Left kidney (tissue), 2 donors: ENCODE measurements around the gene SCARF1. TPM values are rescaled to one million over a fixed set of nuclear protein-coding genes. Genes with fewer than 3 reads are reported as not detected.
A peak's percentile ranks its signal among the peaks of the same experiment; 100 is the strongest.

Experiments used
- DNase-seq: peaks from one replicate; pipeline ENCODE4 v3.0.0-alpha.2; 2013
- polyA plus RNA-seq: library from polyadenylated mRNA; unstranded; fragments of 120-200 nt; gene quantifications from one replicate; pipeline ENCODE4 v1.2.1, GENCODE V29; 2013; ENCODE audit not compliant: insufficient read length

SCARF1 gene
- polyA plus RNA-seq, 1 donor, result 6.3 TPM

DNA sequence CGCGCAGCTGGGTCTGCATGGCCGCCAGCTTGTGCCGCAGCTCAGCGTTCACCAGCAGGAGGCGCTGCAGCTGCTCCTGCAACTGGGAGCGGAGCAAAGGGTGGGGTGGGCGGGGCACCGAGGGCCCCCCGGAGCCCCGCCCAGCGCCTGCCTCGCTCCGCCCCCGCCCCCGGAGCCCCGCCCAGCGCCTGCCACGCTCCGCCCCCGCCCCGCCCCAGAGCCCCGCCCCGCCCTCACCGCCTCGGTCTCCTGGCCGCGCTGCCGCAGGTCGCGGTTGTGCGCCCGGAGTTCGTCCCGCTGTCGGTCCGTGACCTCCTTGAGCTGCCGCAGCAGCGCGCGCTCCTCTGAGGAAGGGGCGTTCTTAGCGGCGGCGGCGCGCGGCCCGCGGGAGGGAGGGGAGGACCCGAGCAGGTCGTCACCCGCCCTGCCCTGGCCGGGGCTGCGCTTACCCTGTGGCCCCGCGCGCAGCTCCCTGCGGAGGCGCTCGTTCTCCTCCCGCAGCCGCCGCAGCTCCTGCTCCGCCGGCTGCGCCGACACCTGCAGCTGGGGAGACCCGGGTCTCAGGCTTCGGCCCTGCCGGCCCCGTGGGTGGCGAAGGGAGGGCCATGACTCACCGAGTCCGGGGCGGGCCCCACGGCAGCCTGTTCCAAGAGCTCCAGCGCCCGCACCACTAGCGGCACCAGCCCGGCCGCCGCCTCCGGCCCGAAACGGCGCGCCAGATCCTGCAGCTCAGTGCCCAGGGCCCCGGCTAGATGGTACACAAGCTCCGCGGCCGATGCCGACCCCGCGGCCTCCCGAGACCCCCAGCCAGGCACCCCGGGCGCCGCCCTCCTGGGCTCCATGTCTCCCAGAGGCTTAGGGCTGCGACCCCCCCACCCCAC, 3.7 kb upstream of the SCARF1 start:
- DNase-seq, result peak; percentile 92

DNA sequence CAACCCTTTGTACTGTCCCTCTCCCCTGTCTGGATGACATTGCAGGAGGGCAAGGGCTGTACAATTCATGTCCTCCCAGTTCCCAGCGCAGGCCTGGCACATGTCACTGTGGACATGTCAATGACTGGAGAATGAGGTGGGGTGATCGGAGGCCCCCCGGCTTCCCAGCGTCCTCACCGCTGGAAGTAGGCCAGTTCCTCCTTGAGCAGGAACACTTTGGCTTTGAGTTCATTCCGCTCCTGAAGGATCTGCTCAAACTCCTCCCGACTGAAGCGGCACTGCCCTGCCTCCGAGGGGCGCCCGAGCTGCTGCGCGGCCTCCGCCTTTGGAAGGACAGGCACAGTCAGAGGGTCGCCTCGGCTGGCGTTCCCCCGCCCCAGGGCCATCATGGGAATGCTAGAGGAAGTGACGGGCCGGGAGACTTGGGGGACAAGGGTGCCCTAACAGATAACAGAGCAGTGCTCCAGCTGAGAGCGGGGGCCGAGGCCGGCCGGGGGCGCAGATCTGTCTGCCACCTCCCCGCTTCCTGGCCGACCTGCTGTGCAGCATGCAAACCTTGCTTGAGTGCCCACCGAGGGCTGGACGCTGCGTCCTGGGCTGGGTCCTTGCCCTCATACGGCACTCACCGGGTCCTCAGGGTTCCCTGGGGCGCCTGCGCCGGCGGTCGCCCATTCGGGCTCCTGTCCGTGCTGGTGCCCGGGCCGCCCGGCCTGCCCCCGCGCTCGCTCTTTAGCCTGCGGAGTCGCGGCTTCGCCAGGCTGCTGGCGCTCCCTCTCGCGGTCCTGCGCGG, 2.8 kb upstream of the SCARF1 start:
- no peak for DNase-seq

DNA sequence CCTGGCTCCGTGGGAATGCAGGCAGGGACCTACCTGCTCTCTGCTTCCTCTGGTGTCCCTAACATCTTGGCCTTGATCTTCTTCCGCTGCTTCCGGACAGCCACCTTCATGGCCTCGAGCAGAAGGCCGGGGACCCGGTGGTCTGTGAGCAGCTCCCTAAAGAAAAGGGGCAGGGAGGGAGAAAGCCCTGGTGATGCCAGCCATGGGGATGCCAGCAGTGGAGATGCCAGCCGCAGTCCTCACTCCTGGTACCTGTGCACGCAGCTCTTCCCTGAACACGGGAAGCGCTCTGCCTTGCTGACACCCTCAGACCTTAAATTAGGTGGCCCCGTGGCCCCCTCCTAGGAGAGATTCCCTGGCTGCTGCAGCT, 2.3 kb upstream of the SCARF1 start:
- DNase-seq, result no peak

DNA sequence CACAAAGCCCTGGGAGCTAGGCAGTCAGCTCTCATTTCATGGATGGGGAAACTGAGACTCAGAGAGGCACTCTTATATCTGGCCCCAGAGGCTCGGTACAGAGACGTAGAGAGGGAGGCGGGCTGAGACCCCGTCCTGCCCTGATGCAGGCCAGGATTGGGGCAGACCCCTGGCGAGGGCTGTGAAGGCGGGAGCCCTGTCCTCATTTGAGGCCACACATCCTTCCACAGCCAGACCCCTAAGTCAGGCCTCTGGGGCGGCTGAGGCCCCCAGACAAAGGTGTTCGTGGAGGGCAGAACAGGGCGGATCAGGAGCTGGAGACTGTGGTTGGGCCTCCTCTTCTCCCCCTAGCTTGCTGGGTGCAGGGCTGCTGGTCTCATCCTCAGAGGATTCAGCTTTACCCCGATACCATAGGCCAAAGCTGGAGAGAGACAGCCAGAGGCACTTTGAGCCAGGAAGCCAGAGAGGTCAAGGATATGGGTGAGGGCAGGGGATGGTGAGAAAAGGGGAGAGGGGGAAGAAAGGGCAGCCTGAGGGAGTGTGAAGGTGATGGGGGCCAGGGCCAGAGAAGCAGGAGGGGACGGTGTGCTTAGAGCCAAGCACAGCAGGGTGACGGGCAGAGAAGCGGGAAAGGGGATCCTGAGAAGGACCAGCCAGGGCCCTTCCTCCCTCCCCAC, 805 bp upstream of the SCARF1 start:
- DNase-seq, result no peak

DNA sequence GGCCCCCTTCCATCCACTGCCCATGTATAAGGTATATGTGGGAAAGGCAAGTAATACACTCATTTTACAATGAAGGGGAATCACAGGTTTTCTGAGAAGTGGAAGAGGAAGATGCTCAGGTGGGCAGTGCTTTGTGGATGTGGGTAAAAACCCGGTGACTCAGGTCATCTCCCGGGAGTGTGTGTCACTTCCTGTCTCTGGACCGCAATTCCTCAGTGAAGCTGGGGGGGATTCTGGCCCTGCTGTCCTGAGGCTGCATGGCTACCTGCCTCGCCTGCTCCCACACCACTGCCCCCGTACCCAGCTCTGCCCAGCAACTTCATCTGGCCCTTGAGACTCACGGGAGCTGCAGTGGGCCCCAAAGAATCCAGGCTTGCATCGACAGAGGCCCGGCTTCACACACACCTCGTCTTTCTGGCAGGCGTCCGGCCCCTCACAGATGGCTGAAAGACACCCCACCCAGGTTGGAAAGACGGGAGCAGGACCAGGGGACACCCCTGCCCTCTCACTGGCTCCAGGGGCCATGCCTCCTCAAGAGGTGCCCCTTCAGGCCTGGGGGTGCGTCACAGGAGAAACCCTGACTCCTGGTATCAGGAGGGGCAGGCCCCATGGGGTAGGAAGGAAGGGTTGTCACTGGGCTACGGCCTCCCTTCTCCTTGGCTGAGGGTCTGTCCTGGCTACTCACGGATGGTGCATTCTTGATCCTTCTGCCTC, 882 bp downstream of the SCARF1 start:
- no peak for DNase-seq

DNA sequence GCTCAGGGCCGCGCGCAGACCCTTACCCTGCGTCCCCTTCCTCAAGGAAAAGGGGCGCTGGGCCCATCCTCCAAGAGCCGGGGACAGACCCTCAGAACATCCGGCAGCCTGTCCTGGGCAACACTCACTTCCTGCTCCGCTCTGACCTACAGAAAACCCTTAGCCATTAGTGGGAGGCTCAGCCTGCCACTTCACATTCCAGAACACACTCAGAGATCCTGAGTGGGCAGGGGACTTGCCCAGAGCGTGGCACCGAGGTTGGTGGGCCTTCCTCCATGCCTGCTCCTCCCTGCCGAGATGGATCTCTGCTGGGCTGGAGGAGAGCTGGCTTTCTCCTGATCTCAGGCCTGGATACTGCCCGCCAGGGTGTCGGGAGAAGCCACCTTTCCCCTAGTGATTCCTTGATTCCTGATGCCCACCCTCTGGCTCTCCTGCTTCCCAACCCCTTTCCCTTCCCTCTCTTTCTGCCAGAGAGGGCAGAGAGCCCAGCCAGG, 1.5 kb downstream of the SCARF1 start:
- no peak for DNase-seq

DNA sequence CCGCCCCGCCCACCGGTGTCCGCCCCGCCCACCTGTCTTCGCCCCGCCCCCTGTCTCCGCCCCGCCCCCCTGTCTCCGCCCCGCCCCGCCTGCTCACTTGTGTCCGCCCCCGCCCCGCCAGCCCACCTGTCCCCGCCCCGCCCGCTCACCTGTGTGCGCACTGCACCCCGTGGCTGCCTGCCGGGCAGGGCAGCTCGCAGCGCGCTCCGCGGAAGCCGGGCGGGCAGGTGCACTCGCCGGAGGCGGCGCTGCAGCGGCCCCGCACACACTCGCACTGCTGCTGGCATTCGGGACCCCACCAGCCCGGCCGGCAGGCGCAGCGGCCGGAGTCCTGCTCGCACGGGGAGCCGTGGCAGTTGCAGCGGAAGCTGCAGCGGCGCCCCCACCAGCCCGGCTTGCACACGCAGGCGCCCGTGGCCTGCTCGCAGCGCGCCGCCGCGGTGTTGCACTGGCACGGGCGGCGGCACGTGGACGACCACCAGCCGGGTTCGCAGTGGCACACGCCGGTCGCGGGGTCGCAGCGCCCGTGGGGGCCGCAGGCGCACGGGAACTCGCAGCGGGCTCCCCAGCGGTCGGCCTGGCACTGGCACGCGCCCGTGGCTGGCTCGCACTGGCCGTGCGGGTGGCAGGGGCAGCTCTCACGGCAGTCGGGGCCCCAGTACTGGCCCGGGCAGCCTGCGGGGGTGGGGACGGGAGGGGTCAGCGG, 2.1 kb downstream of the SCARF1 start:
- DNase-seq, result peak; percentile 27

DNA sequence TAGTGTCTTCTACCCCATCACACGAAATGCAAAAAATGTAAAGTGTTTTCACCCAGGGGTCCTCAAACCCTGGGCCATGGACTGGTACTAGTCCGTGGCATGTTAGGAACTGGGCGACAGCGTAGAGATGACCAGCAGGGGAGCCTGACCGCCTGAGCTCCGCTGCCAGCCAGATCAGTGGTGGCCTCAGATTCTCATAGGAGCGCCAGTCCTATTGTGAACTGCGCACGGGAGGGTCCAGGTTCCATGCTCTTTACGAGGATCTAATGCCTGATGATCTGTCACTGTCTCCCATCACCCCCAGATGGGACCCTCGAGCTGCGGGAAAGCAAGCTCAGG, 4.5 kb downstream of the SCARF1 start:
- DNase-seq, result no peak

DNA sequence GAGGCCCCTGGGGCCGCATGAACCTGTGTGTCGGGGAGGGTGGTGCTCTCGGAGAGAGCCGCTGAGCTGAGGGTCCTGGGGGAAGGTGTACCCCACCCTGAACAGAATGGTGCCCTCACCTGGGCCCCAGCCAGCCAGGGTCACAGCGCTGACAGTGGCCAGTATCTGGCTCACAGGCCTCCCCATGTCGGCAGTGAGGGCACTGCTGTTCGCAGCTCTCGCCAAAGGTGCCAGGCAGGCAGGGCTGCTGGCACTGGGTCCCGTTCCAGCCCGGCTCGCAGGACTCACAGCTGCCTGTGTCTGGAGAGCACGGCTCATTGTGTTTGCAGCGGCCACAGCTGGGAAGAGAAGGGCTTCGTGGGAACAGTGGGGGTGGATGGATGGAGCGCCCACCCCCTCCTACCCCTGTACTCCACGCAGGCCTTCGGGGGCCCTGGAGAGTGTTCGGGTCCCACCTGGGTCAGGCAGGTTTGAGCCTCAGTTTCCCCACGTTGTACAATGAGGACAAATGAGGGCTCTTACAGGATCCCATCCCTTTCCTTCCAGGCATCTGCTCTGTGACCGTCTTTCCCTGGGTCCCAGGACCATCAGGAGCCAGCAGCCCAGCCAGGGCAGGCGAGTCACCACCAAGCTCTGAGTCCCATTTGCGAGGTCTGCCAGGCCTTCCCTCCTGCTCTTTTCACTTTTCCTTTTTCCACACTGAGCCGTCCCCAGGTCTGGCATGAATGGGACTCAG, 5.0 kb downstream of the SCARF1 start:
- DNase-seq, result no peak

DNA sequence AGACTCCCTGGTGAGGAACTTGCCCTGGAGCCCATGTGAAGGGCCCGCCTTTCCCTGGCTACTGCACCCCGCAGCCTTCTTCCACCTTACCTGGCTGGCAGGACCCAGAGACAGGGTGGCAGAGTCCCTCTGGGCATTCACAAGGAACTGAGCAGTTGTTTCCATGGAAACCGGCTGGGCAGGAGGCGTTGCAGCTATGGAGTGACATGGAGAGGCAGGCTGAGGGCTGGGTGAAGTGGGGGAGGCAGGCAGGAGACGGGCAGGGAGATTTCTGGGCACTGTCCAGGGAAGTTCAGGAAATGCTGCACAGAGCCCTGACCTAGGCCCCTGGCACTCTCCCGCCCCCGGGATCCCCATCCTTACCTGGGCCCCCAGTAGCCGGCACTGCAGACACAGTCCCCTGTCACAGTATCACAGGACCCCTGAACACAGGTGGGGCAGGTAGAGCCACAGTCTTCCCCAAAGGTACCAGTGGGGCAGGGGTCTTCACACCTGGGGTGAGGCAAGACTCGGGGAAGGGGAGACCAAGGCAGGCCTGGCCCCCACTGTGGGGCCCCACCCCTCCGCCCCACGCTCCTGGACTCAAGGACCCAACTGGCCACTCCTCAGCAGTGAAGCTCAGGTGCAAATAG, 5.9 kb downstream of the SCARF1 start:
- DNase-seq, result peak; percentile 48

DNA sequence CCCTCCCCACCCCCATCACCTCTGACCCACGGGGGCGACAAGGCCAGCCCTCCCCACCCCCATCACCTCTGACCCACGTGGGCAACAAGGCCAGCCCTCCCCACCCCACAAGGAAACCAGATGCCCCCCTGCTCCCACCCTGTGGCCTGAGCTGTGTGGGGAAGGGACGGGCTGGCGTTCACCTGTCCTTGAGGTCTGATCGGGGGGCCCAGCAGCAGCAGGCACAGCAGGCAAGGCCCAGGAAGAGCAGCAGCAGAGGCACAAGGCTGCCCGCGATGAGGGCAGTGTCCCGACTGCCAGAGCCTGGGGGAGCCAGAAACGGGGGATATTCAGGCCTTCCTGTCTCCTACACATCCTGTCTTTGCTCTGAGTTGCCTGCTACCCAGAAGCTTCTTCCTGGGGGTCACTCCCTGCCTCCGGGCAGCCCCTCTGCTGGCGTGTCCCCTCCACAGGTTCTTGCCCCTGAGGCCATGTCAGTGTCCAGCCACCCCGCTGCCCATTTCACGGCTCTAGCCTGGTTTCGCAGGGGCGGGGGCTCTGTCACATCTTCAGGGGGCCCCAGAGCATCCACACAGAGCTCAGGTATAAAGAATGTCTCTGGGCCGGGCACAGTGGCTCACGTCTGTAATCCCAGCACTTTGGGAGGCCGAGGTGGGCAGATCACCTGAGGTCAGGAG, 6.8 kb downstream of the SCARF1 start:
- DNase-seq, result no peak

DNA sequence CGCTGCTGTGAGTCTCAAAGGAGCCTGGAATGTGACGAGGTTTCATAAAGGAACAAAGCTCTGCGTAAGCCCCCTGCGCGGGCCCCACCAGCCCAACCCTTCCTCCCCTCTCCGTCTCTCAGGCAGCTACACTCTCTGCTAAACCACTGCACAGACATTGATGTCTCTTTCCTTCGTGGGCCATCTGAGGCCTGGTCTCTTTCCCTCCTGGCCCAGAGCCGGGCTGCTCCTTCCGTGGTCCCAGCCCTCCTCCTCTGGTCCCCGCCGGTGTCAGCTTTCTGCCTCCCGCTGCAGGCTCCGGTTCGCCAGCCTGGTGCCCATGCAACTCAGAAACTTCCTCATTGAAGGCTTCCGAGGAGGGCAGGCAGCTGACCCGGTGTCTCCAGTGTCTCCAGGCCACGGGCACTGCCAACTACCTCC, 7.4 kb downstream of the SCARF1 start:
- DNase-seq, result peak; percentile 41

DNA sequence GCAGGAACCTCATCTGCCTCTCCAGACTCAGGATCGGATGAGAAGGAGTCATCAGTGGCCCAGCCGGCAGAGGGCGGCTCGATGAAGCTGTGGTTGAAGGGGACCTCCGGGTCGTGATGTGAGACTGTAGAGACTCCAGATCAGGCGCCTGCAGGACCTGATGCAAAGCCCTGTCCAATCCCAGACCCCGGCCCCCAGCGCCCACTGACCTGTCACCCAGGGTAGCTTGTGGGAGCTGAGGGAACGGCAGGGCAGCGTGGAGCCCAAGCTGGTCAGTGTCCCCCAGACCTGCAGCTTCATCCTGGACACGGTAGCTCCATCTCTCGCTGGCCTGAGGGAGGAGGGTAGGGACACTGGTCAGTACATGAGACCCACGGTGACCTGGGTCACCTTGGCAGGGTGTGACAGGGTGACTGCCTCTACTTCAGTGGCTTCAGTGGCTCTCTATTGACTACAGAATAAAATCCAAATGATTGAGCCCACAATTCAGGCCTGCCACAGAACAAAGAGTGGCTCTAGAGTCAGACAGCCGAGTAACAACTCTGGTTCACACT, 8.7 kb downstream of the SCARF1 start:
- no peak for DNase-seq

DNA sequence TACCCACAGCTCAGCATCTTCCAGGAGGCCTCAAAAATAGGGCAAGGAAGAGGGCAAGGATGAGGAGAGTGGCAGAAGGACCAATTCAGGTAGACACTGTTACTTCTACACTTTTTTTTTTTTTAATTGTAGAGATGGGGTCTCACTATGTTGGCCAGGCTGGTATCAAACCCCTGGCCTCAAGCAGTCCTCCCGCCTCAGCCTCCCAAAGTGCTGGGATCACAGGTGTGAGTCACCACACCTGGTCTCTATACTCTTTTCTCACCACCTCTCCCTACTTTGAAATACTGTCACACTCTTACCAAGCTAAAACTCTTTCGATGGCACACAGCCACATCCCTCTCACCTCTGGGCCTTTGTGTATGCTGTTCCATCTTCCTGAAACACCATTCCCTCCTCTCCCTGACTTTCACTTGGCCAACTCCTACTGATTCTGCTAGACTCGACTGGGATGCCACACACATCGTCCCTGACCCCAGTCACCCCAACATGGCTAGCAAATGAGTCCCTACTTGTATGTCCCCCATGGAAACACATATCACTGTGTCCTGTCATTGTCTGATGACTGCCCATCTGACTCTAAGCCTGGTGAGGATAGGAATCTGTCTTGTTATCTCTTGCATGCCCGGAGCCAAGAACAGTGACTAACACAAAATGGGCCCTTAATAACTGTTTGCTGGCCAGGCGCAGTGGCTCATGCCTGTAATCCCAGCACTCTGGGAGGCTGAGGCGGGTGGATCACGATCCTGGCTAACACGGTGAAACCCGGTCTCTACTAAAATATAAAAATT, 9.7 kb downstream of the SCARF1 start:
- DNase-seq, result no peak

DNA sequence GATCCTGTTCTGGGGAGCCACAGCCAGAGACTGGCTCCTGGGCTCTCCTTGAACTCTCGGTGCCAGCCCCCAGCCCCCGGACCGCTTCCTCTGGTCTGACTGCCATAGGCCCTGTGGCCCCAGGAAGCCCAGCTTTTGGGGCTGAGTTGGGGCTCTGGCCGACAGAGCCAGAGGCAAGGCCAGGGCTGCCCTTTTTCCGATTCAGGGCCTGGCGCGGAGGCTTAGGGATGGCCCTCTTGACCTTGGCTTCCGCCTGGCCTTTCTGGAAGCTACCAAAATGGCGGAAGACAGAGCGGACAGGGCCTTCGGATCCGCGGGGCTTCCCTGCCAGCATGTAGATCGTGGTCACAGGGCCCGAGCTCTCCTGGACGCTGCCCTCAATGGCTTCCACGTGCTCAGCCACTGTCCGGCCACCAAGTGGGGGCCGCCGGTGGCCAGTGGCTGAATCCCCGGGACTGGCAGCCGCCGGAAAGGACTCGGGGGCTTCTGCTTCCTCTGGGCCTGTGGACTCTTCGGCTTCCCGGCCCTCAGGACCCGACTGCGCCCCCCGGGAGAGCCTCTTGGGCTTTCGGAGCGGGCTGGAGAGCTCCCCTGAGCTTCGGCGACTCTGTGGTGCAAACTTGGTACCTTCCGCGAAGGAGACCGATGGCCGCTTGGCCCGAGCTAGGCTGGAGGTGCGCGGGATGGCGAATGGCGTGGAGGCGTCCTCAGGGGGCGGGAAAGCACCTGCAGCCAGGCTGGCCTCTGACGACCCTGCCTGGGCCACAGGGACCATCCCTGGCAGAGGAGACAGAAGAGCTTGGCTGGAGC, 10.5 kb downstream of the SCARF1 start:
- no peak for DNase-seq

DNA sequence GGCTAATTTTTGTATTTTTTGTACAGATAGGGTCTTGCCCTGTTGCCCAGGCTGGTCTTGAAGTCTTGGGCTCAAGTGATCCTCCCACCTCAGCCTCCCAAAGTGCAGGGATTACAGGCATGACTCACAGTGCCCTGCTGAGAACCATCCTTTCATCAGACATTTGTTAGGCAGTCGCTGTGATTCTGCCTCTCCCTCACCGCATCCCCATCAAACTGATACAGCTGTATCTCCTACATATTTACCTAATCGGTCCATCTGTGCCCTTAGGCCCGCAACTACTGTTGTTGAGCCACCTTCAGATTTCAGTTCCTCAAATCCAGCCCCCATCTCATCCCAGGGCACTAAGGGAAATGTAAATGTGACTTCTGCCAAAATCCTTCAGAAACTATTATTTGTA, 14.9 kb downstream of the SCARF1 start:
- no peak for DNase-seq

DNA sequence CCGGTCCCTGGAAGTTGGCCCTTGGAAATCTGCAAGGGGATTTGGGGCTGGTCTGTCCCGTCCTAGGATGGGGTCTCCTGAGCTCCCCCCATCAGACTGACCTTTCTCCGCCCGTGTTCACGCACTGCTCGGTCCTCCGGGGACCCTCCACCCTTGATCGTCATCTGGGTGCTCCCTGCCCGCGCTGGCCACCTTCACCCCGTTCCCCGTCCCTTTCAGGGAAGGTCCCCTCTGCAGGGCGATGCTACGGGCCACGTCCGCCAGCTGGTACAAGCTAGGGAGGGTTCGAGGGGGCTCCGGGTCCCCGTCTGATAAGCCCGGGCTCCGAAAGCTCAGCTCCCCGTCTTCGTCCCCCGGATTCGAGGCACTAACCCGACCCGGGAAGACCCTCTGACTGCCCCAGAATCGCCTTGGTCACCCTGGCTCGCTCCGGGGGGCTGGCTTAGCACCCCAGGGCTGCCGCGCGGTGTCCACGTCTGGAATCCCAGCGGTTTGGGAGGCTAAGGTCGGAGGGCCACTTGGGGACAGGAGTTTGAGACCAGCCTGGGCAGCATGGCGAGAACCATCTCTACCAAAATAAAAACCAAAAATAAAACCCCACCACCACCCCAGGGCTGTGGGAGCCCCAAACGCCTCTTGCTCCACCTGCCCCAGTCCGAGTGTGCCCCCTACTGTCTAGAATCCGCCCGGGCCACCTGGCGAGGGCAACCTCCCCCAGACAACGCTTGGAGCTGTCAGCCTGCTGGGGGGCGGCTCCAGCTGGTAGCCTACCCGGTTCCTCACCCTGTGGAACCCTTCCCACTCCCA, 15.8 kb downstream of the SCARF1 start:
- DNase-seq, result no peak
